ENCODE data around the gene ZNF575.
"Not testable (repeated sequence)": the region's sequence is repeated elsewhere in the genome, so short reads cannot be mapped to it uniquely, and the experiment has no call there.

Gene ZNF575

GRCh38 chr19:43511324-43511723 lies 21.7 kb upstream of the ZNF575 start:
- Histone ChIP-seq H3K27me3 (ENCODE audit: control insufficient read depth, insufficient read depth, low read length) (no peaks in the 10 kb centered on the region), H3K9ac (ENCODE audit: low read length) (no peak overlapping the region), H3K36me3 (ENCODE audit: control insufficient read depth, insufficient read depth, low read length) (peaks cover 22% of the 10 kb centered on the region), H3K9me3 (ENCODE audit: control insufficient read depth, insufficient read depth, low read depth, low read length) (peaks cover 9% of the 10 kb centered on the region; the same call in 1 of the 2 replicates), H3K27ac (ENCODE audit: low read depth, low read length) (no peak overlapping the region), H3K4me3 (ENCODE audit: low read depth, low read length) (no peak overlapping the region), H3K4me1 (ENCODE audit: control insufficient read depth, insufficient read depth, low read length) (no peaks in the 10 kb centered on the region)

- H3K4me3 ChIP-seq (ENCODE audit: low read depth, low read length); H3K27me3 ChIP-seq (ENCODE audit: control insufficient read depth, insufficient read depth, low read length); H3K9ac ChIP-seq (ENCODE audit: low read length); H3K4me1 ChIP-seq (ENCODE audit: control insufficient read depth, insufficient read depth, low read length); H3K27ac ChIP-seq (ENCODE audit: low read depth, low read length); H3K9me3 ChIP-seq (ENCODE audit: control insufficient read depth, insufficient read depth, low read depth, low read length): not testable (repeated sequence)
- peaks cover 20% of the 10 kb centered on the region for H3K36me3 ChIP-seq (ENCODE audit: control insufficient read depth, insufficient read depth, low read length)
Measured at GRCh38 chr19:43512399-43512798, 20.6 kb upstream of the ZNF575 start.

GRCh38 chr19:43518051-43518450 lies 14.9 kb upstream of the ZNF575 start:
- Histone ChIP-seq H3K9me3 (ENCODE audit: control insufficient read depth, insufficient read depth, low read depth, low read length) (0 out of 2 replicates have a peak, but pooled peaks cover 2% of the 10 kb centered on the region), H3K27ac (ENCODE audit: low read depth, low read length) (no peak overlapping the region), H3K36me3 (ENCODE audit: control insufficient read depth, insufficient read depth, low read length) (0 out of 2 replicates have a peak, but pooled peaks cover 2% of the 10 kb centered on the region), H3K4me3 (ENCODE audit: low read depth, low read length) (no peak overlapping the region), H3K9ac (ENCODE audit: low read length) (no peak overlapping the region), H3K27me3 (ENCODE audit: control insufficient read depth, insufficient read depth, low read length) (no peaks in the 10 kb centered on the region), H3K4me1 (ENCODE audit: control insufficient read depth, insufficient read depth, low read length) (peaks cover 2% of the 10 kb centered on the region; the same call in 1 of the 2 replicates)

GRCh38 chr19:43519436-43520088 lies 13.4 kb upstream of the ZNF575 start:
- 0 out of 2 replicates have a peak, but pooled peaks cover 2% of the 10 kb centered on the region for H3K36me3 ChIP-seq (ENCODE audit: control insufficient read depth, insufficient read depth, low read length)
- no peak overlapping the region for H3K4me3 ChIP-seq (ENCODE audit: low read depth, low read length)
- H3K9ac ChIP-seq (ENCODE audit: low read length): no peak overlapping the region

GRCh38 chr19:43522929-43523328 lies 10.1 kb upstream of the ZNF575 start:
- Histone ChIP-seq H3K9me3 (ENCODE audit: control insufficient read depth, insufficient read depth, low read depth, low read length) (no peaks in the 10 kb centered on the region), H3K36me3 (ENCODE audit: control insufficient read depth, insufficient read depth, low read length) (0 out of 2 replicates have a peak, but pooled peaks cover 2% of the 10 kb centered on the region), H3K9ac (ENCODE audit: low read length) (no peak overlapping the region), H3K27ac (ENCODE audit: low read depth, low read length) (no peak overlapping the region), H3K27me3 (ENCODE audit: control insufficient read depth, insufficient read depth, low read length) (peaks cover 16% of the 10 kb centered on the region), H3K4me1 (ENCODE audit: control insufficient read depth, insufficient read depth, low read length) (peaks cover 8% of the 10 kb centered on the region; the same call in 1 of the 2 replicates), H3K4me3 (ENCODE audit: low read depth, low read length) (no peak overlapping the region)

More at GRCh38 chr19:43519436-43520088, 13.4 kb upstream of the ZNF575 start:
- H3K27me3 ChIP-seq (ENCODE audit: control insufficient read depth, insufficient read depth, low read length): no peaks in the 10 kb centered on the region
- no peaks in the 10 kb centered on the region for H3K9me3 ChIP-seq (ENCODE audit: control insufficient read depth, insufficient read depth, low read depth, low read length)
- peaks cover 2% of the 10 kb centered on the region; the same call in 1 of the 2 replicates for H3K4me1 ChIP-seq (ENCODE audit: control insufficient read depth, insufficient read depth, low read length)
- no peak overlapping the region for H3K27ac ChIP-seq (ENCODE audit: low read depth, low read length)

GRCh38 chr19:43523696-43524095 lies 9.3 kb upstream of the ZNF575 start:
- not testable (repeated sequence) for H3K9ac ChIP-seq (ENCODE audit: low read length); H3K4me1 ChIP-seq (ENCODE audit: control insufficient read depth, insufficient read depth, low read length); H3K4me3 ChIP-seq (ENCODE audit: low read depth, low read length); H3K36me3 ChIP-seq (ENCODE audit: control insufficient read depth, insufficient read depth, low read length); H3K27ac ChIP-seq (ENCODE audit: low read depth, low read length); H3K9me3 ChIP-seq (ENCODE audit: control insufficient read depth, insufficient read depth, low read depth, low read length)
- H3K27me3 ChIP-seq (ENCODE audit: control insufficient read depth, insufficient read depth, low read length): peaks cover 19% of the 10 kb centered on the region

- 0 out of 2 replicates have a peak, but pooled peaks cover 2% of the 10 kb centered on the region for H3K36me3 ChIP-seq (ENCODE audit: control insufficient read depth, insufficient read depth, low read length)
- H3K4me3 ChIP-seq (ENCODE audit: low read depth, low read length): peak overlapping the region; percentile 83
- peaks cover 6% of the 10 kb centered on the region; the same call in 1 of the 2 replicates for H3K4me1 ChIP-seq (ENCODE audit: control insufficient read depth, insufficient read depth, low read length)
- no peak overlapping the region for H3K9ac ChIP-seq (ENCODE audit: low read length)
- H3K9me3 ChIP-seq (ENCODE audit: control insufficient read depth, insufficient read depth, low read depth, low read length): no peaks in the 10 kb centered on the region
- no peak overlapping the region for H3K27ac ChIP-seq (ENCODE audit: low read depth, low read length)
- peaks cover 19% of the 10 kb centered on the region for H3K27me3 ChIP-seq (ENCODE audit: control insufficient read depth, insufficient read depth, low read length)
Measured at GRCh38 chr19:43524922-43525835, 7.8 kb upstream of the ZNF575 start.

GRCh38 chr19:43525836-43526771 lies 6.9 kb upstream of the ZNF575 start:
- peak overlapping the region; percentile 63 for H3K9ac ChIP-seq (ENCODE audit: low read length)
- H3K27me3 ChIP-seq (ENCODE audit: control insufficient read depth, insufficient read depth, low read length): peaks cover 19% of the 10 kb centered on the region
- no peaks in the 10 kb centered on the region for H3K9me3 ChIP-seq (ENCODE audit: control insufficient read depth, insufficient read depth, low read depth, low read length)
- H3K27ac ChIP-seq (ENCODE audit: low read depth, low read length): no peak overlapping the region
- H3K4me1 ChIP-seq (ENCODE audit: control insufficient read depth, insufficient read depth, low read length): peaks cover 6% of the 10 kb centered on the region; the same call in 1 of the 2 replicates
- H3K4me3 ChIP-seq (ENCODE audit: low read depth, low read length): peak overlapping the region; percentile 83
- 0 out of 2 replicates have a peak, but pooled peaks cover 2% of the 10 kb centered on the region for H3K36me3 ChIP-seq (ENCODE audit: control insufficient read depth, insufficient read depth, low read length)

- no peaks in the 10 kb centered on the region for H3K36me3 ChIP-seq (ENCODE audit: control insufficient read depth, insufficient read depth, low read length)
- H3K4me1 ChIP-seq (ENCODE audit: control insufficient read depth, insufficient read depth, low read length): peaks cover 6% of the 10 kb centered on the region; the same call in 1 of the 2 replicates
- H3K27ac ChIP-seq (ENCODE audit: low read depth, low read length): no peak within 1 kb of the TSS
- peaks cover 19% of the 10 kb centered on the region for H3K27me3 ChIP-seq (ENCODE audit: control insufficient read depth, insufficient read depth, low read length)
- H3K9me3 ChIP-seq (ENCODE audit: control insufficient read depth, insufficient read depth, low read depth, low read length): no peaks in the 10 kb centered on the region
- peak within 1 kb of the TSS; percentile 63 for H3K9ac ChIP-seq (ENCODE audit: low read length)
- peak within 1 kb of the TSS; percentile 83 for H3K4me3 ChIP-seq (ENCODE audit: low read depth, low read length)
Measured at GRCh38 chr19:43526884-43527859, 5.8 kb upstream of the ZNF575 start, which contains the start of gene ETHE1. ETHE1 (minus strand) TSS chr19:43527201; CDS start chr19:43527177, 24 bp downstream.

All from HUES6 (cell line).